Parathyroid adenoma (tissue), 2 donors: ENCODE measurements around the gene RORB.

Experiments used
- H2AFZ ChIP-seq: fragments of 300-600 bp; sonication (generic); one replicate; pipeline ENCODE4 v1.7.0; 2017; ENCODE audit warnings: antibody characterized with exemption, mild to moderate bottlenecking
- H3K27ac ChIP-seq: fragments of 300-600 bp; sonication (generic); one replicate; pipeline ENCODE4 v1.7.0; 2017
- H3K27me3 ChIP-seq: fragments of 300-600 bp; sonication (generic); one replicate; pipeline ENCODE4 v1.7.0; 2017; ENCODE audit warnings: low read length; ENCODE audit not compliant: control insufficient read depth, insufficient read depth
- H3K36me3 ChIP-seq: fragments of 300-600 bp; sonication (generic); one replicate; pipeline ENCODE4 v1.7.0; 2017; ENCODE audit warnings: low read length; ENCODE audit not compliant: control insufficient read depth, insufficient read depth
- H3K4me1 ChIP-seq: fragments of 300-600 bp; sonication (generic); one replicate; pipeline ENCODE4 v1.7.0; 2017; ENCODE audit warnings: control low read depth
- H3K4me2 ChIP-seq: fragments of 300-600 bp; sonication (generic); one replicate; pipeline ENCODE4 v1.7.0; 2017; ENCODE audit warnings: low read length
- H3K4me3 ChIP-seq: fragments of 300-600 bp; sonication (generic); one replicate; pipeline ENCODE4 v1.7.0; 2017; ENCODE audit warnings: low read depth, low read length
- H3K79me2 ChIP-seq: fragments of 300-600 bp; sonication (generic); one replicate; pipeline ENCODE4 v1.7.0; 2017; ENCODE audit warnings: control low read depth
- H3K9ac ChIP-seq: fragments of 300-600 bp; sonication (generic); one replicate; pipeline ENCODE4 v1.7.0; 2017; ENCODE audit warnings: mild to moderate bottlenecking
- H3K9me3 ChIP-seq: fragments of 300-600 bp; sonication (generic); one replicate; pipeline ENCODE4 v1.7.0; 2017; ENCODE audit warnings: low read length; ENCODE audit not compliant: control insufficient read depth
- TF ChIP-seq, protein P1 (sequence below): fragments of 300-600 bp; sonication (generic); IDR thresholded peaks from one replicate; pipeline ENCODE4 v1.7.0; 2017; ENCODE audit warnings: antibody characterized with exemption, mild to moderate bottlenecking
- donor health status: primary hyperparathyroidism.

The RORB gene

DNA sequence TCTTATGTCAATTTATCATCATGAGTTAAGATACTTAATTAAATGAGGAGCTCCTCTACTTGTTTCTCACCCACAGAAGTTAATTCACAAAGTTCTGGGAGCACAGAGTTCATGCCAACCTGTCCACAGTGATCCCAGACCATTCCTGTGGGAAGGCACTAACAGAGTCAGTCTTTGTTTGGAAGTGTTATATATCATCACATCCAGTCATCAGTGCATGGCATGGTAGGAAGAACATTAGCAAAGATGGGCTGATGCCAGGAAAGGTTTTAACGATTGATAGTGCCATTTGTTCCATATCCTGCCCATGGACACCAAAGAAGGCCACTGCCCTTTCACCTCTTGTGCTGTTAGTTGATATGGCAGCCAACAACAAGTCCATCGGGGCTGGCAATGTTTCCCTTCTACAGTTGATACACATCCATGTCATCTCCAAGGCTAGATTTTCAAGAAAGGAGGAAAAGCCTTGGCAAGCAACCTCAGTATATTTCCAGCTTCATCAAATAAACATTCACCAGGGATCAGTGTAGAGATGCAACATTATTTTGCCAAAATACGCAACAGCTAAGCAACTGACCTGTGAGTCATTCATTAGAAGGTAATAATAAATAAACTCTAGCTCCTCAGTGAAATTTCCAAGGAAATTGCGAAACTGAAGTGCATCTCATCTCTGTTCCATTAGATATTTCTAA is 169.6 kb downstream of the RORB start:
- Histone ChIP-seq H3K4me1 (no peaks in the 10 kb centered on the region), H3K27me3 (no peaks in the 10 kb centered on the region), H2AFZ (no peak overlapping the region), H3K4me2 (no peak overlapping the region), H3K4me3 (no peak overlapping the region), H3K27ac (no peak overlapping the region), H3K9ac (no peak overlapping the region), H3K9me3 (no peaks in the 10 kb centered on the region), H3K36me3 (no peaks in the 10 kb centered on the region), H3K79me2 (no peaks in the 10 kb centered on the region)
- TF ChIP-seq, protein P1, sequence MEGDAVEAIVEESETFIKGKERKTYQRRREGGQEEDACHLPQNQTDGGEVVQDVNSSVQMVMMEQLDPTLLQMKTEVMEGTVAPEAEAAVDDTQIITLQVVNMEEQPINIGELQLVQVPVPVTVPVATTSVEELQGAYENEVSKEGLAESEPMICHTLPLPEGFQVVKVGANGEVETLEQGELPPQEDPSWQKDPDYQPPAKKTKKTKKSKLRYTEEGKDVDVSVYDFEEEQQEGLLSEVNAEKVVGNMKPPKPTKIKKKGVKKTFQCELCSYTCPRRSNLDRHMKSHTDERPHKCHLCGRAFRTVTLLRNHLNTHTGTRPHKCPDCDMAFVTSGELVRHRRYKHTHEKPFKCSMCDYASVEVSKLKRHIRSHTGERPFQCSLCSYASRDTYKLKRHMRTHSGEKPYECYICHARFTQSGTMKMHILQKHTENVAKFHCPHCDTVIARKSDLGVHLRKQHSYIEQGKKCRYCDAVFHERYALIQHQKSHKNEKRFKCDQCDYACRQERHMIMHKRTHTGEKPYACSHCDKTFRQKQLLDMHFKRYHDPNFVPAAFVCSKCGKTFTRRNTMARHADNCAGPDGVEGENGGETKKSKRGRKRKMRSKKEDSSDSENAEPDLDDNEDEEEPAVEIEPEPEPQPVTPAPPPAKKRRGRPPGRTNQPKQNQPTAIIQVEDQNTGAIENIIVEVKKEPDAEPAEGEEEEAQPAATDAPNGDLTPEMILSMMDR = no peak

DNA sequence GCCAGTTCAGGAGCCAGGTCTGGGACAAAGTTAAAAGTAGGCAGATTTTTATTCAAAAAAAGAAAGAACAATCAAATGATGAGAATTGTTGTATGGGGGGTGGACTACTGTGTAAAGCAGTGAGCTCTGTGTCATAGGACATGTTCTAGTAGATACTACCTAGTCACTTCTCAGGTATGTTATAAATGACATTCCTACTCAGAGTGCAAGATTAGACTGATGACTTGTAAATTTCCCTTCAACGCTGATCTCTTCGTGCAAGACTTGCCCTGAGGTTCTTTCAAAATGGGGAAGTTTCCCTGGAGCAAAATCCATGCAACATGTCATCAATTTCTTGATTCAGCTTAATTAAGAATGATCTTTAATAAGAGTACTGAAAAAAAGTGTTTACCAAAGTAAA is 175.1 kb downstream of the RORB start:
- no peaks in the 10 kb centered on the region for H3K79me2 ChIP-seq
- no peak overlapping the region for H3K4me2 ChIP-seq
- H3K9me3 ChIP-seq = no peaks in the 10 kb centered on the region
- H3K4me1 ChIP-seq = no peaks in the 10 kb centered on the region
- TF ChIP-seq, protein P1 = no peak
- H3K27ac ChIP-seq = no peak overlapping the region
- no peak overlapping the region for H3K9ac ChIP-seq
- no peaks in the 10 kb centered on the region for H3K27me3 ChIP-seq
- no peaks in the 10 kb centered on the region for H3K36me3 ChIP-seq
- H2AFZ ChIP-seq = no peak overlapping the region
- no peak overlapping the region for H3K4me3 ChIP-seq

DNA sequence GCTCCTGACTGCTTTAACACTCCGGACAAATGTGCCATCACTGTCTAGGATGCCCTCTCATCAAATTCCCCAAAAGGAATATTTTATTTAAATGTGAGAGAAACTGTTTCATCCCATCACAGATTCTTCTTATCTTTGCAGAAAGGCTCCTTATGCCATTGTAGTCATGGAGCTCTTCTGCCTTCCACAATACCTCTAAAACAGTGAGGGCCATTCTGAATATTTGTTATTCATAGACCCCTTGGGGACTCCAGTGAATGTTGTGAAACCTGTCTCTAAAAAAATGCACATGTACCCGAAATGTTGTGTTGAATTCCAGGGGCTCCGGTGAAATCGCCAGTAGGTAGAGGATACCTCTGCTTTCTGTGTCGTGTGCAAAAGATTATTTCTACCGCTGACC is 176.9 kb downstream of the RORB start:
- no peaks in the 10 kb centered on the region for H3K27me3 ChIP-seq
- TF ChIP-seq, protein P1 = no peak

DNA sequence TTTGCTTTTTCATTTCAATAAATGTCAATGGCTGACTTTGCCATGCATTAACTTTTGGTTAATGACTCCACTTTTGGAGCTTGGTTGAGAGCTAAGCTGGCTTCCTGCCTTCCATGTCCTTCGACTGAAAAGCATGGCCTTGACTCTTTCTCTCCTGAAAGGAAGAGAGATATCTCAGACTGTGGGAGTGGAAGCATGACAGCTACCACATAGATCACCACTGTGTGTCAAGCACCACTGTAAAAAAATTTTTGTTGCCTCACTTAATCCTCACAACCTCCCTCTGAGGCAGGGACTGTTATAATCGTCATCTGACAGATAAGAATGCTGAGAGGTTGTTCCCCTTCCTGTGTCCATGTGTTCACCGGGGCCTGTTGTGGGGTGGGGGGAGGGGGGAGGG is 184.8 kb downstream of the RORB start:
- Histone ChIP-seq H3K27me3 (no peaks in the 10 kb centered on the region), H3K9me3 (no peaks in the 10 kb centered on the region), H3K79me2 (no peaks in the 10 kb centered on the region), H3K4me1 (no peaks in the 10 kb centered on the region), H3K9ac (no peak overlapping the region), H2AFZ (no peak overlapping the region), H3K36me3 (no peaks in the 10 kb centered on the region), H3K4me3 (no peak overlapping the region), H3K27ac (no peak overlapping the region), H3K4me2 (no peak overlapping the region)
- TF ChIP-seq, protein P1 = no peak

More for the DNA sequence above, 176.9 kb downstream of the RORB start:
- Histone ChIP-seq H3K4me1 (no peaks in the 10 kb centered on the region), H3K4me3 (no peak overlapping the region), H2AFZ (no peak overlapping the region), H3K4me2 (no peak overlapping the region), H3K9ac (no peak overlapping the region), H3K27ac (no peak overlapping the region), H3K9me3 (no peaks in the 10 kb centered on the region), H3K79me2 (no peaks in the 10 kb centered on the region), H3K36me3 (no peaks in the 10 kb centered on the region)

DNA sequence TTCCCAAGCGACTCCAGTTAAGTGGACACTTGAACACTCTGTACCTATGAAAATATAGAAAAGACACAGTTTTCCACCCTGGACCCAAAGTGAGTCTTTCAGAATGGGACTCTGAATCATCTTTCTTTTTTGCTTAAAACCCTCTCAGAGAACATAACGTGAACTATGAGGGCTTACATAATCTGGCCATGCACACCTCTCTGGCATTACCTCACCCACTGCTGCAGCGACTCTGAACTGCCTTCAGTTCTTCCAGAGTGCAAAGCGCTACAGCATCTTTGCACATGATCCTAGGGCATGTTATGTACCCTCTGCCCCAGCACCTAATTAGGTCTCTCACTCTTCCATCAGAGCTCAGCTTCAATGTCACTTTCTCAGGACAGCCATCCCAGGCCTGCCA is 186.2 kb downstream of the RORB start:
- no peaks in the 10 kb centered on the region for H3K36me3 ChIP-seq
- H3K4me1 ChIP-seq = no peaks in the 10 kb centered on the region
- H3K27ac ChIP-seq = no peak overlapping the region
- no peak overlapping the region for H3K9ac ChIP-seq
- no peaks in the 10 kb centered on the region for H3K79me2 ChIP-seq
- H3K4me3 ChIP-seq = no peak overlapping the region
- TF ChIP-seq, protein P1 = no peak
- no peaks in the 10 kb centered on the region for H3K27me3 ChIP-seq
- H3K4me2 ChIP-seq = no peak overlapping the region
- H3K9me3 ChIP-seq = no peaks in the 10 kb centered on the region
- no peak overlapping the region for H2AFZ ChIP-seq
